ENCODE measurements around the gene CGRRF1.

- no peak for TF ChIP-seq POLR2A (IDR thresholded peaks at IDR 0.05; ENCODE audit: low read length)
- TF ChIP-seq GATA1 (IDR thresholded peaks at IDR 0.05; ENCODE audit: low read depth, low read length), result no peak
These were observed 6.2 kb upstream of the CGRRF1 start for GRCh38 chr14:54503486-54503885.
